SK-N-SH (cell line): Measurements from ENCODE around the gene C19orf47.

ENCODE experiments used
- CTCF ChIP-seq: fragments of 200-600 bp; sonication (generic); IDR thresholded peaks from 2 replicates; pipeline ENCODE4 v1.6.1; 2017; ENCODE audit warnings: antibody characterized with exemption, mild to moderate bottlenecking, moderate library complexity
- EP300 ChIP-seq, 2 experiments: IDR thresholded peaks; 2 replicates each; pipeline versions ENCODE4 v1.4.0 to v1.6.1; 2012; ENCODE audit warnings: borderline replicate concordance in 1 of 2, low read depth in 1 of 2, low read length in 1 of 2
- EZH2phosphoT487 ChIP-seq: fragments of 200-600 bp; sonication (generic); IDR thresholded peaks from 2 replicates; pipeline ENCODE4 v1.6.1; 2017; ENCODE audit warnings: low read depth, mixed run types, mild to moderate bottlenecking, antibody characterized with exemption, moderate library complexity, borderline replicate concordance
- JUND ChIP-seq: IDR thresholded peaks from 2 replicates; pipeline ENCODE4 v1.4.0; 2012
- MAX ChIP-seq: IDR thresholded peaks from 2 replicates; pipeline ENCODE4 v1.4.0; 2012; ENCODE audit warnings: low read depth
- POLR2AphosphoS5 ChIP-seq: IDR thresholded peaks from 2 replicates; pipeline ENCODE4 v1.6.1; 2012; ENCODE audit warnings: low read depth, low read length
- RFX5 ChIP-seq: IDR thresholded peaks from 2 replicates; pipeline ENCODE4 v1.6.1; 2012; ENCODE audit warnings: mild to moderate bottlenecking, improper control_type of control experiment, low read length
- RXRA ChIP-seq: IDR thresholded peaks from 2 replicates; pipeline ENCODE4 v1.4.0; 2012; ENCODE audit warnings: low read depth, mild to moderate bottlenecking, borderline replicate concordance
- SIN3A ChIP-seq: IDR thresholded peaks from 2 replicates; pipeline ENCODE4 v1.6.1; 2012; ENCODE audit warnings: low read depth, mild to moderate bottlenecking, low read length, moderate library complexity, borderline replicate concordance
- SMC3 ChIP-seq: IDR thresholded peaks from 2 replicates; pipeline ENCODE4 v1.6.1; 2012; ENCODE audit warnings: low read depth, low read length, improper control_type of control experiment
- YY1 ChIP-seq: IDR thresholded peaks from 2 replicates; pipeline ENCODE4 v1.4.0; 2012; ENCODE audit warnings: low read depth, mild to moderate bottlenecking

GRCh38 chr19:40337107-40337506 lies 11.1 kb downstream of the C19orf47 start:
- TF ChIP-seq POLR2AphosphoS5 (no peak), RFX5 (no peak), SIN3A (no peak), CTCF (no peak), YY1 (no peak), SMC3 (no peak), JUND (no peak), RXRA (no peak), EZH2phosphoT487 (no peak), MAX (no peak), EP300 (IDR thresholded peaks at IDR 0.05; ENCODE audit: borderline replicate concordance in 1 of 2, low read depth in 1 of 2, low read length in 1 of 2) (no peak)
